ENCODE data around the gene TBL1XR1. TPM values are rescaled to one million over a fixed set of nuclear protein-coding genes. Genes with fewer than 3 reads are reported as not detected.

Gene TBL1XR1
- total RNA-seq (2021; ENCODE audit: unreplicated experiment) (192 TPM), Bru-seq, nascent RNA (percentile 98 among the genes with signal in this experiment), BruChase-seq, experiment 1, labeled RNA remaining after a 2-hour chase (percentile 95 among the genes with signal in this experiment), BruChase-seq, experiment 2, labeled RNA remaining after a 6-hour chase (percentile 96 among the genes with signal in this experiment)
- polyA plus RNA-seq (2012; ENCODE audit: insufficient read length): 57.6 TPM
- long read RNA-seq, full-length matches to known transcripts: 58 of 130 reads
- long read RNA-seq, partial matches to known transcripts: 22 of 130 reads
- long read RNA-seq, other reads (novel, unspliced or antisense): 50 of 130 reads

- ChIA-PET POLR2A (interaction anchor here (0.6 to 0.7 kb wide), 3 partner anchors 50 to 163 kb away, joined by 3 read pairs; no protein-coding TSS in a partner anchor), CTCF (interaction anchor here (0.6 kb wide), 1 partner anchor 163 kb away, joined by 3 read pairs; no protein-coding TSS in a partner anchor)
- in situ Hi-C loops (cut with HindIII; ENCODE audit: low pct_unique_long_range_greater_than_20kb, low sequenced_read_pairs): no loop called here
- intact Hi-C loops (cut with micrococcal nuclease; ENCODE audit: unreplicated experiment): loop anchor here (10.0 kb wide), 2 partner anchors 398 to 1188 kb away; no protein-coding TSS in a partner anchor
- Histone ChIP-seq H3K9me3 (ENCODE audit: control insufficient read depth, insufficient read depth, low read depth, low read length) (no peaks in the 10 kb centered on the region), H3K27me3 (ENCODE audit: control insufficient read depth, insufficient read depth, low read length) (no peaks in the 10 kb centered on the region), H3K4me1 (ENCODE audit: control insufficient read depth, insufficient read depth, low read length) (peaks cover 42% of the 10 kb centered on the region), H3K4me3 (ENCODE audit: low read depth in 2 of 2, low read length in 2 of 2) (peak within 1 kb of the TSS; percentile 75 to 84), H3K36me3 (ENCODE audit: control insufficient read depth, insufficient read depth, low read length) (no peaks in the 10 kb centered on the region; the same call in 1 of the 2 replicates), H3K27ac (ENCODE audit: low read length) (peak within 1 kb of the TSS; percentile 100)
- ATAC-seq (peak; percentile 81), DNase-seq (ENCODE audit: low read depth, low spot score) (peak; percentile 48)
- TF ChIP-seq SIN3A (IDR thresholded peaks at IDR 0.05; ENCODE audit: borderline replicate concordance, insufficient read depth, low read depth, low read length) (0 out of 2 replicates have a peak, but pooled peaks have one; percentile 25), TCF7L2 (IDR thresholded peaks at IDR 0.05; ENCODE audit: low read depth, low read length) (no peak), REST (IDR thresholded peaks at IDR 0.05; ENCODE audit: insufficient read depth in 1 of 2, low read depth in 2 of 2, low read length in 1 of 2) (peak in 1 of 2 experiments; percentile 21; a peak in 1 of 4 replicates)
- BruUV-seq (replicated peaks): no TSS peak
Measured at GRCh38 chr3:177197041-177197726, at the start of gene TBL1XR1. Gene TBL1XR1 (minus strand): TSS chr3:177197482. CDS start chr3:177064977, 132,505 bp downstream.

GRCh38 chr3:177245250-177245649 is 48.0 kb upstream of the TBL1XR1 start:
- Histone ChIP-seq H3K27me3 (ENCODE audit: control insufficient read depth, insufficient read depth, low read length) (no peaks in the 10 kb centered on the region), H3K4me1 (ENCODE audit: control insufficient read depth, insufficient read depth, low read length) (no peaks in the 10 kb centered on the region), H3K9me3 (ENCODE audit: control insufficient read depth, insufficient read depth, low read depth, low read length) (no peaks in the 10 kb centered on the region), H3K4me3 (ENCODE audit: low read depth in 2 of 2, low read length in 2 of 2) (no peak overlapping the region), H3K36me3 (ENCODE audit: control insufficient read depth, insufficient read depth, low read length) (no peaks in the 10 kb centered on the region), H3K27ac (ENCODE audit: low read length) (no peak overlapping the region)
- TF ChIP-seq TCF7L2 (IDR thresholded peaks at IDR 0.05; ENCODE audit: low read depth, low read length) (no peak), SIN3A (IDR thresholded peaks at IDR 0.05; ENCODE audit: borderline replicate concordance, insufficient read depth, low read depth, low read length) (no peak), REST (IDR thresholded peaks at IDR 0.05; ENCODE audit: insufficient read depth in 1 of 2, low read depth in 2 of 2, low read length in 1 of 2) (no peak), CTCF (IDR thresholded peaks at IDR 0.05) (no peak), POLR2AphosphoS5 (IDR thresholded peaks at IDR 0.05; ENCODE audit: low read depth, low read length) (no peak)
- DNase-seq (ENCODE audit: low read depth, low spot score) (no peak), ATAC-seq (no peak)
- intact Hi-C loops (cut with micrococcal nuclease; ENCODE audit: unreplicated experiment): no loop called here
- POLR2A ChIA-PET: interaction anchor here (0.5 kb wide), 1 partner anchor 58 kb away, joined by 3 read pairs; no protein-coding TSS in a partner anchor
- CTCF ChIA-PET: no interaction called here
- in situ Hi-C loops (cut with HindIII; ENCODE audit: low pct_unique_long_range_greater_than_20kb, low sequenced_read_pairs): no loop called here
- BruUV-seq (replicated peaks): no TSS peak

Data from Panc1 (cell line).